Measurements from ENCODE around the gene UBE3C. TPM values are rescaled to one million over a fixed set of nuclear protein-coding genes. Genes with fewer than 3 reads are reported as not detected.
A peak's percentile ranks its signal among the peaks of the same experiment; 100 is the strongest.

UBE3C gene
- total and polyA plus RNA-seq, 2 of the 13 experiments (the other 11 are each of a cell fraction or from before 2014, with no cell fraction given) = 27.0 to 48.2 TPM

DNA sequence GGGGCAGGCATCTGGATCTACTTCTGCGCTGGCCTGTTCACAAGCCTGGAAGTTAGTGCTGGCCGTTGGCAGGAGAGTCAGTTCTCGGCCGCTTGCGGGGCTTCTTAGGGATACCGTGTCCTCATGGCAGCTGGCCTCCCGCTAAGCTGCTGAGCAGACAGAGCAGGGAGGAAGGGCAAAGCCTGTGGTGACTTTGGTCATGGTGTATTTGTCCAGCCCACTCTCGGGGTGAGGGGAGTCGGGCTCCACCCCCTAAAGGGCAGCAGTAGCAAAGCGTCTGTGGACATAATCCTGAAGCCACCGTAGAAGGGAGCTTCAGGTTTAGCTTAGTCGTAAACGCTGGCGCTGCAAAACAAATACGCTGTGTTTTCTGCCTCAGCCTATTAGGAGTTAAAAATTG lies 12.2 kb downstream of the UBE3C start (continued):
- TF ChIP-seq MTA1 (CRISPR knock-in tag; IDR thresholded peaks at IDR 0.05; ENCODE audit: borderline replicate concordance) = no peak
- TF ChIP-seq, protein P1, sequence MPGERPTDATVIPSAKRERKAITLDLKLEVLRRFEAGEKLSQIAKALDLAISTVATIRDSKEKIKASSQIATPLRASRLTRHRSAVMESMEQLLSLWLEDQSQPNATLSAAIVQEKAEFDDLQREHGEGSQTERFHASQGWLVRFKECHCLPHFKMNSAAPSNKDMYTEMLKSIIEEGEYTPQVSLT (CRISPR knock-in tag; IDR thresholded peaks at IDR 0.05; ENCODE audit: borderline replicate concordance, low read depth) = no peak
- 0 out of 2 replicates have a peak, but pooled peaks have one; percentile 23 for TF ChIP-seq RXRA (CRISPR knock-in tag; IDR thresholded peaks at IDR 0.05)
- no peak for TF ChIP-seq IRX3 (CRISPR knock-in tag; IDR thresholded peaks at IDR 0.05; ENCODE audit: borderline replicate concordance, low read depth)
- TF ChIP-seq, protein P2, sequence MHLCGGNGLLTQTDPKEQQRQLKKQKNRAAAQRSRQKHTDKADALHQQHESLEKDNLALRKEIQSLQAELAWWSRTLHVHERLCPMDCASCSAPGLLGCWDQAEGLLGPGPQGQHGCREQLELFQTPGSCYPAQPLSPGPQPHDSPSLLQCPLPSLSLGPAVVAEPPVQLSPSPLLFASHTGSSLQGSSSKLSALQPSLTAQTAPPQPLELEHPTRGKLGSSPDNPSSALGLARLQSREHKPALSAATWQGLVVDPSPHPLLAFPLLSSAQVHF (CRISPR knock-in tag; IDR thresholded peaks at IDR 0.05) = no peak
- TF ChIP-seq, protein P3, sequence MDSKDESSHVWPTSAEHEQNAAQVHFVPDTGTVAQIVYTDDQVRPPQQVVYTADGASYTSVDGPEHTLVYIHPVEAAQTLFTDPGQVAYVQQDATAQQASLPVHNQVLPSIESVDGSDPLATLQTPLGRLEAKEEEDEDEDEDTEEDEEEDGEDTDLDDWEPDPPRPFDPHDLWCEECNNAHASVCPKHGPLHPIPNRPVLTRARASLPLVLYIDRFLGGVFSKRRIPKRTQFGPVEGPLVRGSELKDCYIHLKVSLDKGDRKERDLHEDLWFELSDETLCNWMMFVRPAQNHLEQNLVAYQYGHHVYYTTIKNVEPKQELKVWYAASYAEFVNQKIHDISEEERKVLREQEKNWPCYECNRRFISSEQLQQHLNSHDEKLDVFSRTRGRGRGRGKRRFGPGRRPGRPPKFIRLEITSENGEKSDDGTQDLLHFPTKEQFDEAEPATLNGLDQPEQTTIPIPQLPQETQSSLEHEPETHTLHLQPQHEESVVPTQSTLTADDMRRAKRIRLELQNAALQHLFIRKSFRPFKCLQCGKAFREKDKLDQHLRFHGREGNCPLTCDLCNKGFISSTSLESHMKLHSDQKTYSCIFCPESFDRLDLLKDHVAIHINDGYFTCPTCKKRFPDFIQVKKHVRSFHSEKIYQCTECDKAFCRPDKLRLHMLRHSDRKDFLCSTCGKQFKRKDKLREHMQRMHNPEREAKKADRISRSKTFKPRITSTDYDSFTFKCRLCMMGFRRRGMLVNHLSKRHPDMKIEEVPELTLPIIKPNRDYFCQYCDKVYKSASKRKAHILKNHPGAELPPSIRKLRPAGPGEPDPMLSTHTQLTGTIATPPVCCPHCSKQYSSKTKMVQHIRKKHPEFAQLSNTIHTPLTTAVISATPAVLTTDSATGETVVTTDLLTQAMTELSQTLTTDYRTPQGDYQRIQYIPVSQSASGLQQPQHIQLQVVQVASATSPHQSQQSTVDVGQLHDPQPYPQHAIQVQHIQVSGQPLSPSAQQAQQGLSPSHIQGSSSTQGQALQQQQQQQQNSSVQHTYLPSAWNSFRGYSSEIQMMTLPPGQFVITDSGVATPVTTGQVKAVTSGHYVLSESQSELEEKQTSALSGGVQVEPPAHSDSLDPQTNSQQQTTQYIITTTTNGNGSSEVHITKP (CRISPR knock-in tag; IDR thresholded peaks at IDR 0.05; ENCODE audit: low read depth) = peak; percentile 51; the same call in 1 of the 2 replicates
- no peak for TF ChIP-seq HNRNPUL1 (IDR thresholded peaks at IDR 0.05; ENCODE audit: low read depth, low read length)
- no peak for TF ChIP-seq ZFP41 (CRISPR knock-in tag; IDR thresholded peaks at IDR 0.05; ENCODE audit: borderline replicate concordance)
- TF ChIP-seq, protein P4, sequence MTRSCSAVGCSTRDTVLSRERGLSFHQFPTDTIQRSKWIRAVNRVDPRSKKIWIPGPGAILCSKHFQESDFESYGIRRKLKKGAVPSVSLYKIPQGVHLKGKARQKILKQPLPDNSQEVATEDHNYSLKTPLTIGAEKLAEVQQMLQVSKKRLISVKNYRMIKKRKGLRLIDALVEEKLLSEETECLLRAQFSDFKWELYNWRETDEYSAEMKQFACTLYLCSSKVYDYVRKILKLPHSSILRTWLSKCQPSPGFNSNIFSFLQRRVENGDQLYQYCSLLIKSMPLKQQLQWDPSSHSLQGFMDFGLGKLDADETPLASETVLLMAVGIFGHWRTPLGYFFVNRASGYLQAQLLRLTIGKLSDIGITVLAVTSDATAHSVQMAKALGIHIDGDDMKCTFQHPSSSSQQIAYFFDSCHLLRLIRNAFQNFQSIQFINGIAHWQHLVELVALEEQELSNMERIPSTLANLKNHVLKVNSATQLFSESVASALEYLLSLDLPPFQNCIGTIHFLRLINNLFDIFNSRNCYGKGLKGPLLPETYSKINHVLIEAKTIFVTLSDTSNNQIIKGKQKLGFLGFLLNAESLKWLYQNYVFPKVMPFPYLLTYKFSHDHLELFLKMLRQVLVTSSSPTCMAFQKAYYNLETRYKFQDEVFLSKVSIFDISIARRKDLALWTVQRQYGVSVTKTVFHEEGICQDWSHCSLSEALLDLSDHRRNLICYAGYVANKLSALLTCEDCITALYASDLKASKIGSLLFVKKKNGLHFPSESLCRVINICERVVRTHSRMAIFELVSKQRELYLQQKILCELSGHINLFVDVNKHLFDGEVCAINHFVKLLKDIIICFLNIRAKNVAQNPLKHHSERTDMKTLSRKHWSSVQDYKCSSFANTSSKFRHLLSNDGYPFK (CRISPR knock-in tag; IDR thresholded peaks at IDR 0.05; ENCODE audit: borderline replicate concordance) = no peak
- no peak for TF ChIP-seq ELF3 (CRISPR knock-in tag; IDR thresholded peaks at IDR 0.05)
- TF ChIP-seq FOXO1 (CRISPR knock-in tag; IDR thresholded peaks at IDR 0.05) = no peak
- TF ChIP-seq PITX1 (CRISPR knock-in tag; IDR thresholded peaks at IDR 0.05) = 0 out of 2 replicates have a peak, but pooled peaks have one; percentile 39
- TF ChIP-seq, protein P5, sequence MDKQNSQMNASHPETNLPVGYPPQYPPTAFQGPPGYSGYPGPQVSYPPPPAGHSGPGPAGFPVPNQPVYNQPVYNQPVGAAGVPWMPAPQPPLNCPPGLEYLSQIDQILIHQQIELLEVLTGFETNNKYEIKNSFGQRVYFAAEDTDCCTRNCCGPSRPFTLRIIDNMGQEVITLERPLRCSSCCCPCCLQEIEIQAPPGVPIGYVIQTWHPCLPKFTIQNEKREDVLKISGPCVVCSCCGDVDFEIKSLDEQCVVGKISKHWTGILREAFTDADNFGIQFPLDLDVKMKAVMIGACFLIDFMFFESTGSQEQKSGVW (CRISPR knock-in tag; IDR thresholded peaks at IDR 0.05; ENCODE audit: borderline replicate concordance) = no peak
- no peak for TF ChIP-seq RFX3 (CRISPR knock-in tag; IDR thresholded peaks at IDR 0.05)
- TF ChIP-seq, protein P6, sequence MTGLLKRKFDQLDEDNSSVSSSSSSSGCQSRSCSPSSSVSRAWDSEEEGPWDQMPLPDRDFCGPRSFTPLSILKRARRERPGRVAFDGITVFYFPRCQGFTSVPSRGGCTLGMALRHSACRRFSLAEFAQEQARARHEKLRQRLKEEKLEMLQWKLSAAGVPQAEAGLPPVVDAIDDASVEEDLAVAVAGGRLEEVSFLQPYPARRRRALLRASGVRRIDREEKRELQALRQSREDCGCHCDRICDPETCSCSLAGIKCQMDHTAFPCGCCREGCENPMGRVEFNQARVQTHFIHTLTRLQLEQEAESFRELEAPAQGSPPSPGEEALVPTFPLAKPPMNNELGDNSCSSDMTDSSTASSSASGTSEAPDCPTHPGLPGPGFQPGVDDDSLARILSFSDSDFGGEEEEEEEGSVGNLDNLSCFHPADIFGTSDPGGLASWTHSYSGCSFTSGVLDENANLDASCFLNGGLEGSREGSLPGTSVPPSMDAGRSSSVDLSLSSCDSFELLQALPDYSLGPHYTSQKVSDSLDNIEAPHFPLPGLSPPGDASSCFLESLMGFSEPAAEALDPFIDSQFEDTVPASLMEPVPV (CRISPR knock-in tag; IDR thresholded peaks at IDR 0.05) = no peak
- TF ChIP-seq SYNCRIP (IDR thresholded peaks at IDR 0.05; ENCODE audit: insufficient read depth, low read depth, low read length) = no peak
- TF ChIP-seq ZBTB7B (CRISPR knock-in tag; IDR thresholded peaks at IDR 0.05) = peak; percentile 25; the same call in 1 of the 2 replicates
- no peak for TF ChIP-seq TCF12 (IDR thresholded peaks at IDR 0.05)
- no peak for TF ChIP-seq TCF12 (CRISPR knock-in tag; IDR thresholded peaks at IDR 0.05)
- no peak for TF ChIP-seq SMARCC2 (IDR thresholded peaks at IDR 0.05)

Data from HepG2 (cell line).